Pancreas (tissue), 10 donors: Measurements from ENCODE around the gene PMEPA1. TPM values are rescaled to one million over a fixed set of nuclear protein-coding genes. Genes with fewer than 3 reads are reported as not detected.

ENCODE experiments used
- ATAC-seq, 4 donors: fragments of 200-7000 bp; cut with Tn5 transposase; one replicate each; pipeline versions ENCODE4 v1.8.0 to v1.9.1; 2020; ENCODE audit warnings: mild to moderate bottlenecking in 4 of 4, moderate library complexity in 4 of 4
- DNase-seq, 6 donors: peaks; one replicate each; pipeline ENCODE4 v3.0.0-alpha.2; 2020
- FAIRE-seq: peaks from 2 replicates; lab custom pipeline; 2012; peaks lifted over from hg19 to GRCh38; lab: Jason Lieb, UNC
- H3K27ac ChIP-seq, 4 donors: fragments of 200-600 bp; sonication (generic); 1 replicate in 3 of 4; 2 replicates in 1 of 4; pipeline versions ENCODE4 v1.5.0 to v1.8.0; 2020
- H3K27me3 ChIP-seq, 4 donors: fragments of 200-600 bp; one replicate each; pipeline ENCODE4 v1.8.0; 2021
- H3K36me3 ChIP-seq, 3 donors: fragments of 200-600 bp; sonication (generic) in 1 of 3; one replicate each; pipeline versions ENCODE4 v1.5.0 to v1.8.0; 2020 to 2021
- H3K4me1 ChIP-seq, 3 donors: fragments of 200-600 bp; one replicate each; pipeline ENCODE4 v1.8.0; 2021
- H3K4me3 ChIP-seq, 4 donors: fragments of 200-600 bp; sonication (generic) in 2 of 4; one replicate each; pipeline versions ENCODE4 v1.5.0 to v1.8.0; 2020 to 2021
- H3K9me3 ChIP-seq, 4 donors: fragments of 200-600 bp; one replicate each; pipeline ENCODE4 v1.8.0; 2021
- WGBS, 2 donors: extraction: QIAGEN DNeasy Blood & Tissue Kit; methylation state at CpG; one replicate each; pipeline ENCODE4 v1.1.7; 2013; 5-methylcytosine and 5-hydroxymethylcytosine counted together
- intact Hi-C, 3 donors: fragments of 100-400 bp; cut with DNase I; formaldehyde crosslinking; loops; one replicate each; pipeline versions ENCODE4 v1.11.1 to v1.14.2; 2022
- polyA plus RNA-seq, 2 donors: library from polyadenylated mRNA; stranded (reverse); fragments of 200-250 nt; gene quantifications; one replicate each; pipeline ENCODE4 v1.2.3, GENCODE V29; 2013
- total RNA-seq, 6 donors: library from RNA; stranded (reverse); fragmentation: NEBNext Ultra II Directional in 4 of 6; extraction: Animal tissue kit (Norgen Biotek cat#: 25700) in 4 of 6; gene quantifications; one replicate each; pipeline versions ENCODE4 v1.2.1 to v1.2.4, GENCODE V29; 2021 to 2023
- TF ChIP-seq, protein P1 (sequence below), 4 donors: fragments of 200-600 bp; sonication (generic) in 3 of 4; IDR thresholded peaks; one replicate each; pipeline versions ENCODE4 v1.5.0 to v1.8.0; 2021; ENCODE audit warnings: antibody characterized with exemption in 4 of 4
- donor health status: healthy with polysubstance abuse.
- donor health status: DM: no; HTN: no; CAD: no; lungs with moderate emphysema.
- donor health status: DM: no; HTN: no; CAD: no.
- donor health status: control.
- donor health status: control.
- donor health status: Bipolar disorder and iron deficiency.
- donor health status: DM: yes; HTN: yes; CAD: no.
- donor health status: DM: no; HTN: no; CAD: no.
- donor health status: DM: no; HTN: no; CAD: no.
- donor health status: DM: yes; HTN: yes; CAD: no.

The PMEPA1 gene
- total and polyA plus RNA-seq, 8 donors: 24.8 to 98.2 (median 33.6) TPM

GRCh38 chr20:57754190-57754589 is 44.4 kb upstream of the PMEPA1 start:
- FAIRE-seq (no peak), DNase-seq (no peak), ATAC-seq (no peak)
- intact Hi-C loops: no loop called here
- H3K27me3 ChIP-seq: no peaks in the 10 kb centered on the region
- H3K4me1 ChIP-seq: peaks cover 0 to 2% (median 0%) of the 10 kb centered on the region in 3 donors
- no peak overlapping the region for H3K4me3 ChIP-seq
- no peaks in the 10 kb centered on the region for H3K9me3 ChIP-seq
- 62 to 67% methylated on average over 3 of the region's 3 CpGs for WGBS, 2 donors
- no peaks in the 10 kb centered on the region for H3K36me3 ChIP-seq
- TF ChIP-seq, protein P1, sequence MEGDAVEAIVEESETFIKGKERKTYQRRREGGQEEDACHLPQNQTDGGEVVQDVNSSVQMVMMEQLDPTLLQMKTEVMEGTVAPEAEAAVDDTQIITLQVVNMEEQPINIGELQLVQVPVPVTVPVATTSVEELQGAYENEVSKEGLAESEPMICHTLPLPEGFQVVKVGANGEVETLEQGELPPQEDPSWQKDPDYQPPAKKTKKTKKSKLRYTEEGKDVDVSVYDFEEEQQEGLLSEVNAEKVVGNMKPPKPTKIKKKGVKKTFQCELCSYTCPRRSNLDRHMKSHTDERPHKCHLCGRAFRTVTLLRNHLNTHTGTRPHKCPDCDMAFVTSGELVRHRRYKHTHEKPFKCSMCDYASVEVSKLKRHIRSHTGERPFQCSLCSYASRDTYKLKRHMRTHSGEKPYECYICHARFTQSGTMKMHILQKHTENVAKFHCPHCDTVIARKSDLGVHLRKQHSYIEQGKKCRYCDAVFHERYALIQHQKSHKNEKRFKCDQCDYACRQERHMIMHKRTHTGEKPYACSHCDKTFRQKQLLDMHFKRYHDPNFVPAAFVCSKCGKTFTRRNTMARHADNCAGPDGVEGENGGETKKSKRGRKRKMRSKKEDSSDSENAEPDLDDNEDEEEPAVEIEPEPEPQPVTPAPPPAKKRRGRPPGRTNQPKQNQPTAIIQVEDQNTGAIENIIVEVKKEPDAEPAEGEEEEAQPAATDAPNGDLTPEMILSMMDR (IDR thresholded peaks at IDR 0.05): no peak
- no peak overlapping the region for H3K27ac ChIP-seq

- no peaks in the 10 kb centered on the region for H3K27me3 ChIP-seq
- no peak overlapping the region for H3K4me3 ChIP-seq
- FAIRE-seq (no peak), DNase-seq (no peak), ATAC-seq (no peak)
- 35 to 39% methylated on average over 14 of the region's 14 CpGs for WGBS, 2 donors
- intact Hi-C loops: no loop called here
- H3K9me3 ChIP-seq: no peaks in the 10 kb centered on the region
- peaks cover 0 to 8% (median 5%) of the 10 kb centered on the region in 3 donors for H3K4me1 ChIP-seq
- no peaks in the 10 kb centered on the region for H3K36me3 ChIP-seq
- TF ChIP-seq, protein P1 (IDR thresholded peaks at IDR 0.05): no peak
- H3K27ac ChIP-seq: peak overlapping the region in 2 of 4 donors; percentile 11 to 17
Measured at GRCh38 chr20:57753332-57754164, 43.7 kb upstream of the PMEPA1 start.

GRCh38 chr20:57751411-57751810 is 41.6 kb upstream of the PMEPA1 start:
- Histone ChIP-seq H3K9me3 (no peaks in the 10 kb centered on the region), H3K27me3 (no peaks in the 10 kb centered on the region), H3K27ac (no peak overlapping the region), H3K4me1 (peaks cover 0 to 15% (median 10%) of the 10 kb centered on the region in 3 donors), H3K36me3 (no peaks in the 10 kb centered on the region), H3K4me3 (no peak overlapping the region)
- FAIRE-seq: no peak
- ATAC-seq: no peak
- peak in 1 of 6 donors; percentile 21 for DNase-seq
- WGBS, 2 donors: 84 to 87% methylated on average over 5 of the region's 5 CpGs
- intact Hi-C loops: no loop called here
- TF ChIP-seq, protein P1 (IDR thresholded peaks at IDR 0.05): no peak

DNA sequence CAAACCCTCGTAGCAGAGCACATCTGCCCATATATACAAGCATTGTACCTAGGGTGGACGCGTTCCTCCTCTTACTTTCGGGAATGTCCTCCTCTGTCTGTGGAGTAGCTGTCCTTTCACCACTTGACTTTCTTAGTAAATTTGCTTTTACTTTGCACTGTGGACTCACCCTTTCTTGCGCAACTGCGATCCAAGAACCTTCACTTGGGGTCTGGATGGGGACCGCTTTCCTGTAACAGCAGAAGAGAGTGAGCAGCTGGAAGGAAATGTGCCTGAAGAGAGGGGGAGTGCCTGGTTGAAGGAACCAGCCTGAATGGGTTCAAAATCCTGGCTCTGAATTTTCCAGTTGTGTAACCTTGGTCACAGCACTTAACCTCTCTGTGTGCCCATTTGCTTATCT is 40.1 kb upstream of the PMEPA1 start:
- TF ChIP-seq, protein P1 (IDR thresholded peaks at IDR 0.05): no peak
- Histone ChIP-seq H3K4me1 (peaks cover 0 to 15% (median 10%) of the 10 kb centered on the region in 3 donors), H3K27me3 (no peaks in the 10 kb centered on the region), H3K9me3 (no peaks in the 10 kb centered on the region), H3K4me3 (no peak overlapping the region), H3K27ac (no peak overlapping the region), H3K36me3 (no peaks in the 10 kb centered on the region)
- DNase-seq (peak in 1 of 6 donors; percentile 6), FAIRE-seq (no peak), ATAC-seq (no peak)
- intact Hi-C loops: no loop called here
- 74 to 79% methylated on average over 7 of the region's 7 CpGs for WGBS, 2 donors
